Mesendoderm (in vitro differentiated cells): ENCODE data around the gene C1GALT1.
A peak's percentile ranks its signal among the peaks of the same experiment; 100 is the strongest.

Experiments used
- DNase-seq: peaks from one replicate; pipeline ENCODE4 v3.0.0; 2013
- H2AK5ac ChIP-seq: 2 replicates; pipeline ENCODE4 v1.6.1; 2013; ENCODE audit warnings: low read length, inconsistent platforms
- H2BK120ac ChIP-seq: 2 replicates; pipeline ENCODE4 v1.6.1; 2013; ENCODE audit warnings: low read depth, mild to moderate bottlenecking, low read length, moderate library complexity, mixed read lengths
- H2BK15ac ChIP-seq: replicated peaks from 2 replicates; pipeline ENCODE4 v1.6.1; 2013; ENCODE audit warnings: low read depth, mild to moderate bottlenecking, moderate library complexity
- H2BK5ac ChIP-seq: 2 replicates; pipeline ENCODE4 v1.6.1; 2013; ENCODE audit warnings: low read length, inconsistent platforms
- H3K18ac ChIP-seq: 2 replicates; pipeline ENCODE4 v1.6.1; 2013; ENCODE audit warnings: mild to moderate bottlenecking, low read length, mixed read lengths
- H3K23ac ChIP-seq: one replicate; pipeline ENCODE4 v1.6.1; 2013; ENCODE audit warnings: low read length
- H3K27ac ChIP-seq: 2 replicates; pipeline ENCODE4 v1.5.1; 2013; ENCODE audit warnings: low read depth, mild to moderate bottlenecking, inconsistent platforms, low read length, moderate library complexity
- H3K27me3 ChIP-seq: 2 replicates; pipeline ENCODE4 v1.6.1; 2013; ENCODE audit warnings: low read length, control low read depth, mild to moderate bottlenecking, inconsistent platforms; ENCODE audit not compliant: insufficient read depth, poor library complexity
- H3K36me3 ChIP-seq: 2 replicates; pipeline ENCODE4 v1.6.1; 2013; ENCODE audit warnings: low read length, inconsistent platforms; ENCODE audit not compliant: control insufficient read depth, insufficient read depth
- H3K4ac ChIP-seq: one replicate; pipeline ENCODE4 v1.6.1; 2013; ENCODE audit warnings: low read depth, mild to moderate bottlenecking, low read length, moderate library complexity
- H3K4me1 ChIP-seq: 2 replicates; pipeline ENCODE4 v1.6.1; 2013; ENCODE audit warnings: low read depth, low read length, inconsistent platforms; ENCODE audit not compliant: control insufficient read depth
- H3K4me2 ChIP-seq: 2 replicates; pipeline ENCODE4 v1.6.1; 2013; ENCODE audit warnings: low read length
- H3K4me3 ChIP-seq: 2 replicates; pipeline ENCODE4 v1.5.1; 2013; ENCODE audit warnings: mild to moderate bottlenecking, low read length
- H3K56ac ChIP-seq: one replicate; pipeline ENCODE4 v1.6.1; 2013; ENCODE audit warnings: low read length
- H3K79me1 ChIP-seq: 2 replicates; pipeline ENCODE4 v1.6.1; 2013; ENCODE audit warnings: low read length, inconsistent platforms
- H3K79me2 ChIP-seq: 2 replicates; pipeline ENCODE4 v1.6.1; 2013; ENCODE audit warnings: mild to moderate bottlenecking, low read length; ENCODE audit not compliant: control insufficient read depth, insufficient read depth
- H3K9ac ChIP-seq: 2 replicates; pipeline ENCODE4 v1.6.1; 2013; ENCODE audit warnings: low read length, inconsistent platforms
- H4K5ac ChIP-seq: one replicate; pipeline ENCODE4 v1.6.1; 2013; ENCODE audit warnings: low read length
- H4K8ac ChIP-seq: one replicate; pipeline ENCODE4 v1.6.1; 2013; ENCODE audit warnings: low read depth, mild to moderate bottlenecking, control low read depth, low read length, moderate library complexity
- WGBS: extraction: QIAGEN DNeasy Blood & Tissue Kit; methylation state at CpG from one replicate; pipeline ENCODE4 v1.1.7; 2013; ENCODE audit warnings: low lambda C conversion rate, missing lambda C conversion rate; ENCODE audit not compliant: insufficient coverage; ENCODE audit errors: extremely low coverage; 5-methylcytosine and 5-hydroxymethylcytosine counted together

The C1GALT1 gene

DNA sequence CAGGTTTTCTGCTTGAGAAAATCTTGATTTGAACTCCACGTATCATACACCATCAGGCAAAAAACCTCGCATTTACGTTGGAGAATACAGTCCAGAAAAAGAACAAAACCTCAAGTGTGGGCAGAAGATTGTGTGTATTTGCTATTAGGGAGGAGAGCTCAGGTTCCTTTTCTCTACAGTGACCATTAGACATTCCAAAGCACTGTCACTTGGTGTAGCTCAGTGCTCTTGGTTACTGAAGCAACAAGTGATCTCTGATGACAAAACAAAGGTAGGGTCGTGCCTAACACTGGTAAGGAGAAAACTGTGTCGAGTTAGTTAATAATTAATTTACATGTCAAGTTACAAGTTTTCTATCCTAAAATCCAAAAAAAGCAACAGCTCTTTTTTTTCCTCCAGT lies 72.6 kb downstream of the C1GALT1 start:
- Histone ChIP-seq H2AK5ac (no peak overlapping the region), H2BK120ac (no peak overlapping the region), H2BK15ac (no peak overlapping the region), H3K79me1 (peaks cover 2% of the 10 kb centered on the region), H3K36me3 (no peaks in the 10 kb centered on the region), H3K56ac (no peak overlapping the region), H2BK5ac (no peak overlapping the region), H3K27ac (no peak overlapping the region), H3K79me2 (no peaks in the 10 kb centered on the region), H3K18ac (no peak overlapping the region), H3K23ac (no peak overlapping the region), H3K9ac (no peak overlapping the region), H3K27me3 (no peaks in the 10 kb centered on the region), H3K4ac (no peak overlapping the region), H4K8ac (no peak overlapping the region), H3K4me3 (no peak overlapping the region), H3K4me2 (no peak overlapping the region), H3K4me1 (no peaks in the 10 kb centered on the region), H4K5ac (no peak overlapping the region)
- peak; percentile 29 for DNase-seq
- no CpG with 5 or more reads among the region's 5 CpGs for WGBS

DNA sequence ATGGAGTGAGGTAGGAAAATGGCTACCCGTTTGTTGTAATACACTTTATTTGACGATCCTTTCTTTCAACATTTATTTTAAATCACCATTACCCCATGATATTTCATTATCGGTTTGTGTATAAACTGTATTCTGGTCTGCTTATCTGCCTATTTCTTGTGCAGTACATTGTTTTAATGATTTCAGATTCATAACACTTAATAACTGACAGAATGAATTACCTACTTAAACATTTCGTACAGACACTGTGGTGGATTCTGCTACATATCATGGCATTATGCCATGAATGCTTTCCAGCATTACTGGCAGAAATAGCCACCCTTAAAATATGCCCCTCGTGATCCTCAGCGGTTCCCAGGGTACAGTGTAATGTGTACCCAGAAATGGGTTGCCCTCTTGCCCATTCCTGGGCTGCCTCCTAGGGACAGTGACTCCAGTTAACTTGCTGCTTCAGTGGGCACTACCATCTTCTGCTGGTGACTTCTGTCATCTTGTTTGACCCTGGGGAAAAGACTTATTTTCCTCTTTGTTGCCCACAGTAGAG lies 74.5 kb downstream of the C1GALT1 start:
- no peak overlapping the region for H3K9ac ChIP-seq
- DNase-seq = no peak
- H3K27ac ChIP-seq = no peak overlapping the region

DNA sequence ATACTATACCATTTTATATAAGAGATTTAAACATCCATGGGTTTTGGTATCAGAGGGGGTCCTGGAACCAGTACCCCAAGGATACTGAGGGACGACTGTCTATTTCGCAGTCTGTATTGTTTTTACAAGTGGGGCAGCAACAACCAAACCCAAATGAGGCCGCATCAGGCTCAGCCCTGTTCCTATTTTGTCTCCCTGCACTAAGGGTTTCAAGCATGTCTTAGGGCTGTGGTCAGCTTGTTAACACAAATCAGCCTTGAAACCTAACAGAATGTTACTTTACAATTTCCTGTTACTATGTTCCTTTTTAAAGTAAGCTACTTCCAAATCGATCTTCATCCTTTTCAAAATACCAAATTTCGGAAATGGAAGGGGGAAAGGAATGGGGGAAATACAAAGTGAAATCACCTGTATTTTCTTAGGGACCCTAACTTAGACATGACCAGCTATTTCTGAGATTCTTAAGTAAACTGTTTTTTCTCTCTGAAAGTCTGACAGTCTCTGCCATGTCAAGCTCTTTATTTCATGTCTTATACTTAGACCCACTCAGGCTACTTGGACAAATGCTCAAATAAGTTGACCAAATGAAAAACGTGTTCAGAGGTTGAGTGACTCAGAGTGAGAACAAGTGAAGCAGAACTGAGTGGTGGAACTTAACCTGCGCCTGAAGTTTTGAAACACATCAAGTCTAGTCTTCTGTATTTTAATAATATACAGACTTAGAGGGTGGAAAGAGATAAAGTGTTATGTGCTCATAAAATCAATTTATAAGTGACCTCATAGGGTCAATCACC lies 75.8 kb downstream of the C1GALT1 start:
- Histone ChIP-seq H3K4me2 (no peak overlapping the region), H3K23ac (no peak overlapping the region), H3K56ac (no peak overlapping the region), H3K79me2 (no peaks in the 10 kb centered on the region), H3K27ac (no peak overlapping the region), H2BK5ac (no peak overlapping the region), H3K4me3 (no peak overlapping the region), H4K5ac (no peak overlapping the region), H2AK5ac (no peak overlapping the region), H3K4ac (no peak overlapping the region), H3K18ac (no peak overlapping the region), H4K8ac (no peak overlapping the region), H3K36me3 (no peaks in the 10 kb centered on the region), H2BK15ac (no peak overlapping the region), H3K79me1 (no peaks in the 10 kb centered on the region), H3K4me1 (no peaks in the 10 kb centered on the region), H3K9ac (no peak overlapping the region), H2BK120ac (no peak overlapping the region), H3K27me3 (no peaks in the 10 kb centered on the region)
- DNase-seq = no peak
- no CpG with 5 or more reads among the region's 7 CpGs for WGBS

More for the DNA sequence above, 74.5 kb downstream of the C1GALT1 start:
- H3K4me2 ChIP-seq = no peak overlapping the region
- H2BK120ac ChIP-seq = no peak overlapping the region
- WGBS = no CpG with 5 or more reads among the region's 6 CpGs
- H3K56ac ChIP-seq = no peak overlapping the region
- H2AK5ac ChIP-seq = no peak overlapping the region
- H2BK5ac ChIP-seq = no peak overlapping the region
- H3K4me1 ChIP-seq = no peaks in the 10 kb centered on the region
- no peak overlapping the region for H3K23ac ChIP-seq
- H3K18ac ChIP-seq = no peak overlapping the region
- H3K36me3 ChIP-seq = no peaks in the 10 kb centered on the region
- no peak overlapping the region for H4K8ac ChIP-seq
- peaks cover 2% of the 10 kb centered on the region for H3K79me1 ChIP-seq
- H4K5ac ChIP-seq = no peak overlapping the region
- H3K4ac ChIP-seq = no peak overlapping the region
- no peak overlapping the region for H3K4me3 ChIP-seq
- H3K27me3 ChIP-seq = no peaks in the 10 kb centered on the region
- no peak overlapping the region for H2BK15ac ChIP-seq
- no peaks in the 10 kb centered on the region for H3K79me2 ChIP-seq

DNA sequence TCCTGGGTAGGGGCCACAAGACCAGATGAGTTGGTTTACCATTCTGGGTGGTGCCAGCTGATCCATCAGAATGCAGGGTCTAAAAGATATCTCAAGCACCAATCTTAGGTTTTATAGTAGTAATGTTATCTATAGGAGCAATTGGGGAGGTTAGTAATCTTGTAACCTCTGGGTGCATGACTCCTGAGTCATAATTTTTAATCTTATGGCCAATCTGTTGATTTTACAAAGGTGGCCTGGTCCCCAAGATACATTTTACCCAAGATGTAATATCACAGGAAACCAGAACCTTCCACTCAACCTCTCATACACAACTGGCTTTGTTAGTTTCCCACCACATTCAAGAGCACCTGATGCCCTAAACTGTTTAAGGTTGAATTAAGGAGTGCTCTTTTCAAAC lies 79.5 kb downstream of the C1GALT1 start:
- peaks cover 5% of the 10 kb centered on the region for H3K4me1 ChIP-seq
- H3K79me2 ChIP-seq = no peaks in the 10 kb centered on the region
- H3K56ac ChIP-seq = no peak overlapping the region
- H3K9ac ChIP-seq = no peak overlapping the region
- H2BK15ac ChIP-seq = no peak overlapping the region
- no peak overlapping the region for H3K23ac ChIP-seq
- no peak overlapping the region for H3K4me2 ChIP-seq
- no peak for DNase-seq
- H3K36me3 ChIP-seq = no peaks in the 10 kb centered on the region
- H2AK5ac ChIP-seq = no peak overlapping the region
- no peak overlapping the region for H3K18ac ChIP-seq
- H3K4ac ChIP-seq = no peak overlapping the region
- no peak overlapping the region for H4K8ac ChIP-seq
- H2BK120ac ChIP-seq = no peak overlapping the region
- no peak overlapping the region for H4K5ac ChIP-seq
- no peak overlapping the region for H3K4me3 ChIP-seq
- H3K79me1 ChIP-seq = no peaks in the 10 kb centered on the region
- H3K27me3 ChIP-seq = no peaks in the 10 kb centered on the region
- no peak overlapping the region for H3K27ac ChIP-seq
- no peak overlapping the region for H2BK5ac ChIP-seq

DNA sequence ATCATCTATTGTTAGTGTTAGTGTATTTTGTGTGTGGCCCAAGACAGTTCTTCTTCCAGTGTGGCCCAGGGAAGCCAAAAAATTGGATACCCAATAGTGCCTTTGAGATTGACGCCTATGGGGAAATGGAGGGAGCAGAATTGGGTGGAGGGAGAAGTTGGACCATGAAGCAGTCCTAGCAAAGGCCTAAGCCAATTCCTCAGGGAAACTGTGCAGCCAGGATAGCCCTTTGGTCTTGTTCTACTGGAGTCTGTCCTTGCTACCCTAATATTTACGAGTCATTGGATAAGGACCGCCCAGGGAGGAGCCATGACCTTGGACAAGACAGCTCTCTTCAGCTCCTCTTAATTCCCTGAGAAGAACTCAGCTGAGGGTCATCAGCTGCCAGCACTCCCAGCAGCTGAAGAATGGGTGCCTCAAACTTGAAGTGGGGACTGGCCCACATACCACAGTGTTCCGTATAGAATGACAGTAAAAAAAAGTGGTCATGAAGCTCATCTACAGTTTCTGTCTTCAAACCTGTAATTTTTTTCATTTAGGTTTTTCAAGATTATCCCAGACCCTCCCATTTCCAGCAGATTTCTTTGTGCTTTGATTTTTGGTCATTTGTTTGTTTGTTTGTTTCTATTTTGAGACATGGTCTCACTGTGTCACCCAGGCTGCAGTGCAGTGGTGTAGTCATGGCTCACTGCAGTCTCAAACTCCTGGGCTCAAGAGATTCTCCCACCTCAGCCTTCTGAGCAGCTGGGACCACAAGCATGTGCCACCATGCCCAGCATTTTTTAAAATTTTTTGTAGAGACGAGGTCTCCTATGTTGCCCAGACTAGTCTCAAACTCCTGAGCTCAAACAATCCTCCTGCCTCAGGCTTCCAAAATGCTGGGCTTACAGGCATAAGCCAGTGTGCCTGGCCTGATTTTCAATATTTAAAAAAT lies 81.2 kb downstream of the C1GALT1 start:
- WGBS = no CpG with 5 or more reads among the region's 5 CpGs
- Histone ChIP-seq H4K8ac (no peak overlapping the region), H3K18ac (no peak overlapping the region), H3K4me1 (peaks cover 5% of the 10 kb centered on the region), H3K27me3 (no peaks in the 10 kb centered on the region), H3K4ac (no peak overlapping the region), H4K5ac (no peak overlapping the region), H2BK15ac (no peak overlapping the region), H2BK120ac (no peak overlapping the region), H3K56ac (no peak overlapping the region), H3K36me3 (no peaks in the 10 kb centered on the region), H3K4me2 (no peak overlapping the region), H3K4me3 (no peak overlapping the region), H3K79me2 (no peaks in the 10 kb centered on the region), H2BK5ac (no peak overlapping the region), H3K27ac (no peak overlapping the region), H3K9ac (no peak overlapping the region), H2AK5ac (no peak overlapping the region), H3K79me1 (no peaks in the 10 kb centered on the region), H3K23ac (no peak overlapping the region)
- DNase-seq = no peak
